Stimulated activated CD8-positive, alpha-beta memory T cell treated with anti-CD3 and anti-CD28 coated beads, Interleukin-2, amount 100 ng/mL, for 48 hours (primary cell): ENCODE measurements around the gene TBC1D22A.

Experiments
- DNase-seq, 2 donors: peaks; one replicate each; pipeline ENCODE4 v3.0.0-alpha.2; 2020; ENCODE audit warnings: low read depth in 2 of 2

The TBC1D22A gene

DNA sequence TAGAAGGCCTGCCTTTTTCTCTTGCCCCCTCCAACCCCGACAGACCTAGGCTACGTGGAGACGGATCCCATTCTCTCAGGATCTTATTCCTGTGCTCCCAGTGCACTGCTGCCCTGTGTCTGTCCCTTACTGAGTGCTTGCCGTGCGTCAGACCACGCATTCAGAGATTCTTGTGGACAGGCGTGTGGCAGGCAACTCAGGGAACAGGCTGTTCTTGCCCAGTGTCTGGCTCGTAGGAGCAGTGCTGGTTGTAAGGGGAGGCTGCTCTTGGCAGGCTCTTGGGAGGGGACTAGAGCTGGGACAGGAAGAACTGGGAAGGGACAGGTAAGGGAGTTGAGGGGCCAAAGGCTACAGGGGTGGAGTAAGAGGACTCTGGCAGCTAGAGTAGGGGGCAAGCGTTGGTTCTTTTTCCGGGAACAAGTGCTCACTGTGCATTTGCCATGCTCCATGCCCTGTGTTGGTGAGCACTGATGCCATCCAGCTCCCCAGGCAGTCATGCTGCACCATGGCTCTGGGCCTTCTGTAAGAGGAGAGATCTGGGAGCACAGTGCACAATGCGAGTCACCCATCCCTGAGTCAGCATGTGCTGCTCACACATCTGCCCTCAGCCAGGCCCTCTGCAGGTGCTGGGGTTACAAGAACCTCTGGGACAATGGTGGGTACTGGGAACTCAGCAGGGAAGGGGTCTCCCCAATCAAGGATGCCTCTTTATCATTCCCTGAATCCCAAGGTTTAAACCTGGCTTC, 119.1 kb downstream of the TBC1D22A start:
- DNase-seq = no peak

DNA sequence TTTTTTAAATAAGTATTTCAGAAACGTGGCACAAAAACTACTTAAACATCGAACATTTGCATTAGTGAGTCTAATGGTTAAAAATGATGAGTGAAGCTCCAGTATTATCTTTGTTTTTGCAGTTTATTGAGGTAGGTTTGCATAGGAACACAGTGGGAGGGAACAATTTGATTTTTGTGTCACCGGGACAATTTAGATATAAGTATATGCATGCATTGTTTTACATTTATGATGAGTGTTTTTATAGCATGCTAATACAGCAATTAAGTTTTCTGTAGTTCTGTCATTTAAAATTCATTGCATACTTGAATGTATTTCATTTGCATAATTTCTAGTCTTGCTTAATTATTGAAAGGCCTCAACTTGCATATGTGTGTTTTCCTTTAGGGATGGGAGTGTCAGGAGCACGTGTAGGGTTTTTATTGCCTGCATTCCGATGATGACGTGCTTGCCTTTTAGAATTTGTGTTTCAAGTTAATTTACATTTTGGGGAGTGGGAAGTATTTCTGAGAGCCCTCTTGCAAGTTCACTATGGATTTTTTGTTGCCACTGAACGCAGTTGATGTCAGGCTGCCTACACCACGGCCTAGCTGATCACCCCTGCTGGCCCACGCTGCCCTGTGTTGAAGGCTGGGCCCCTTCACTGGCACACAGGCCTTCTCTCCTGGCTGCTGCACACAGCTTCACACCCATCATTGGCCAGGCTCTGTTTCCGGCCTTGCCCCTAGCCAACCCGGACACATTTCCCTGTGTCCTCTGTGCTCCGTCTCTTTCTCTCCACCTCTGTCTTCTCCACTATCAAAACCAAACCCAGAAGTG, 120.9 kb downstream of the TBC1D22A start:
- DNase-seq = no peak

GRCh38 chr22:46884365-46884764, 121.9 kb downstream of the TBC1D22A start:
- no peak for DNase-seq

DNA sequence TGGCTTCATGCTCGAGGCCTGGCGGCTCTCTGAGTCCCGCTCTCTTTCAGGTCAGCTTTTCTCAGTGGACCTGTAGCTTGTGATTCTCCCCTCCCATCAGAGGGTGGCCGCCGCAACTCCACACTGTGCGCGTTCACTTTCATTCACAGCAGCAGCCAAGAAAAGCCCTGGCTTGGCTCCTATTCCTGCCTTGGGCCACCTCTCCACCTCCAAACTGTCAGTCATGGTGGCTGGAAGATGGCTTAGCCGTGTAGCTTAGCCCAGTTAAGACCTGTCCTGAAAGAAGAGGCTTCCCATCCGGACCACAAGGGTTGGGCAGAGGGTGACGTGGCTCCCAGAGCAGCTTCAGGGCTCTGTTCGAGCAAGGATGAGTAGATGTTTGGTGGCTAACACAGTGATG, 125.5 kb downstream of the TBC1D22A start:
- DNase-seq = no peak

GRCh38 chr22:46890819-46891218, 128.4 kb downstream of the TBC1D22A start:
- no peak for DNase-seq

- DNase-seq = no peak
These were observed 129.0 kb downstream of the TBC1D22A start for GRCh38 chr22:46891382-46891951.

- DNase-seq = no peak
These were observed 130.4 kb downstream of the TBC1D22A start for GRCh38 chr22:46892866-46893265.

GRCh38 chr22:46893281-46894020, 131.0 kb downstream of the TBC1D22A start:
- DNase-seq = no peak

DNA sequence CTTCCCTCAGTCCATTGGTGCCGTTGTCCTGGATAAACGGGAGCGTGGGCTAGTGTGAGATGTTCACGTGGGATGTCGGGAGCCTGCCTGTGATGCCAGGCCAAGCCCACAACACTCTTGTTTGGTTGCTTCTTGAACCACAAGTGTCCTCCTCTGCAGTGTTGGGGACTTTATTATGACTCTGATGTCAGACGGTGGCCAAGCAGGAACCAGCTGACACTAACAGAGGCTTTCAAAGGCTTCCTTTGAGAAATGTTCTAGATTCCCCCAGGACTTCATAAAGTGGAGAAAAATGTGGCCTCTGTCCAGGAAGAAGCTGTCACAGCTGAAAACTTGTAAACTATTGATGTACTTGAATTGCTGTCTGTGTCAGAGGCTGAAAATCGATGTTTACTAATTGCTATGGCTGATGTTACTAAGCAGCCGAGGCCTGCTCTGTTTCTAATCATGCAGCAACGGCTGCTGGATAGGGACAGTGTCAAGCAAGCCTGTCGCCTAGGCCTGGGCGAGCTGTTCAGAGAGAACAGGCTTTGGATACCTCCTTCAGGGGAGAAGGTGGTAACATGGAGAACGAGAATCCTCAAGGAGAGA, 131.7 kb downstream of the TBC1D22A start:
- DNase-seq = no peak

- DNase-seq = no peak
These were observed 132.6 kb downstream of the TBC1D22A start for GRCh38 chr22:46894851-46895640.

DNA sequence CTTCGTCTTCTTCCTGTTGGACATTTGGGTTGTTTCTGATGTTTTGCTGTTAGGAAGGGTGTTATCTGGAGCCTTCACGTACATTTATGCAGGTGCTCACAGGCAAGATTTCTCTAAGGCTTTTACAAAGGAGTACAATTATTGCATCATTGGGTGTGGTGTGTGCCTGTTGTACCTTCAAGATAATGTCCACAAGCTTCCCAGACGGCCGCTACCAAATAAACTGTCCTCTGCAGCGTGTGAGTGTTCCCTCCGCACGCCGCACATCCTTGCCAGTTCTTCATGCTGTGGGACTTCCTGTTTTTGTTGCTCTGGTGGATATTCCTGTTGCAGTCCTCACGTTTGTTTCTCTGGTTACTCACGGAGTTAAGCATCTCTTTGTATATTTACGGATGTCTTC, 133.3 kb downstream of the TBC1D22A start:
- DNase-seq = no peak

GRCh38 chr22:46896166-46896565, 133.7 kb downstream of the TBC1D22A start:
- no peak for DNase-seq

DNA sequence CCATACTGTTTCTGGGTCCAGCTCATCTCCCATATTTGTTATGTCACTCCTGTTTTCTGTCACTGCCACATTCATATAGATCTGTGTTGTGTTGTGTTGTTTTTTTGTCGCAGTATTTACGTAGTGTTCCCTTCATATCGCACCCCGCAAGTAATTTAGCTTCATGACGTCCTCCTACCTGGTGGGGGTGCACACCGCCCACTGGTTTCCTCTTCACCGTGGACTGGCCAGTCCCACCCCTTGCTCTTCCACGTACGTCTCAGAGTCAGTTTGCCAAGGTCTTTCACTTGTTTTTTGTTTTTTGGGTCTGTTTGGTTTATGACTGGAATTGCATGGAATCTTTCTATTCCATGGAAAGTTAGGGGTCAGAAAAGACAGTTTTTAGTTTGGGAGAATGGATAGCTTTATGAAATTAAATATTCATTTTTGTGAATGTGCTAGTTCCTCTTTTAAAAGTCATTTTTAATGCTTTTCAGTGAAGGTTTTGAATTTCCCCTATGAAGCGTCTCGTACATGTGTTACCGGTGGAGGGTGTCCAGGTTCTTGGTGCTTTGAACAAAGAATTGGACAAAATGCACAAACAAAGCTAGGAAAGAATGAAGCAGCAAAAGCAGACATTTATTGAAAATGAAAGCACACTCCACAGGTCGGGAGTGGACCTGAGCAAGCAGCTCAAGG, 134.3 kb downstream of the TBC1D22A start:
- no peak for DNase-seq

DNA sequence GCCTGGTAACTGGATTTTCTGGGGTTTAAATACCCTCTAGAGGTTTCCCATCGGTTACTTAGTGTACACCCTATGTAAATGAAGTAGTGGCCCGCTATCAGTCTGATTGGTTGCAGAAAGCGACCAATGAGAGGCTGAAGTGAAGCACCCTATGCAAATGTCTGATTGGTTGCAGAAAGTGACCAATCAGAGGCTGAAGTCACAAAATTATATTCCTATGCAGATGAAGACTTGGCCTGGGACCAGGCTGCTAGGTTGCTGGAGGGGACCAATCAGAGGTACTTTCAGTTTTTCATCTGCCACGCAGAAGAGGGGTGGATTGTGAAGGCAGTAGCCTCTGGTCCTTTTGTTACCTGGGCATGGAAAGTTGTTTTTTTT, 134.8 kb downstream of the TBC1D22A start:
- no peak for DNase-seq

DNA sequence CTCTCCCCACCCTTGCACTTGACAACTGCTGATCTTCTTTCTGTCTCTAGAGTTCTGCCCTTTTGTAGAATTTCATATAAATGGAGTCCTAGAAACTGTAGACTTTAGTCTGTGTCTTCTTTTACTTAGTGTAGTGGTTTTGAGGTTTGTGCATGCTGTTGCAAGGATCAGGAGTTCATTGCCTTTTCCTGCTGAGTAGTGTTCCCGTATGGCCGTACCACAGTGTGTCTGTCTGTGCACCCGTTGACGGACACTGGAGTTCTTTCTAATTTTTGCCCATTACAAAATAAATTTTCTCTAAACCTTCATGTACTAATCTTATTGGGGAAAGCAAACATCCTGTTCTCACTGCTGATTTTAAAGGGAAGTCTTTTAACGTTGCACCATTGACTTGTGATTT, 138.1 kb downstream of the TBC1D22A start:
- no peak for DNase-seq

DNA sequence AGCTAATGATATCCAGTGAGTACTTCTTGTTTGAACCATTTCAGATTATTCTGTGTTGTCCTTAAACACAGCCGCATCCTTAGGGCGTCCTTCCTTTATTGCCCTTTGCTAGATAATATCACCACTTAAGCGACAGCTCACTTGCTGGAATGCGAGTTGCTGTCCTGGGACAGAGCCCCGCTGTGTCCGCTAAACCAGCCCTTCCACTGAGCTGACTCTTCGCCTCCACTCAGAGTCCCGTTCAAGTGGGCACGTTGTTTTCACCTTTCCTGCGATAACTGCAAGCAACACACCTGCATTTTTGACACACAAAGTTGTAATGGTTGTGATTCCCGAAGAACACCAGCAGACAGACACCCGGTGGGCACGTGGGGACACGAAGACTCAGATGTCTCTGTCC, 140.0 kb downstream of the TBC1D22A start:
- no peak for DNase-seq

GRCh38 chr22:46902998-46903916, 140.8 kb downstream of the TBC1D22A start:
- no peak for DNase-seq

DNA sequence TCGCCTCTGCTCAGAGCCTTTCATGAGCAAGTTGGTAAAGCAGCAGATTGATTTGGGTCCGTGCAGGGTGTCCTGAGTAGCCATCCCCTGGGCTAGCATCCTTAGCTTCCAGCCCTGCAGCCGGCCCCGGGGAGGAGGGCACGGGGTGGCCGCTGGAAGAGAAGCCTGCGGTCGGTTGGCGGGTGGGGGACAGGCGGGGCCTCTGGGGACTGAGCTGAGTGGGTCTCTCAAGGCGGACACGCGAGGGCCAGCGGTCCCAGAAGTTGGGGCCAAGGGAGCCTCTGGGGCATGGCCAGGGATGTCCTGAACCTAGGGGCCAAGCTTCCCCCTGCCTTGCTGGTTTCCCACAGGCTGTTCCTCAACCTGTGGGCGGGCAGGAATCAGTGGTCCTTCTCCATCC, 143.0 kb downstream of the TBC1D22A start:
- DNase-seq = no peak

- no peak for DNase-seq
These were observed 143.4 kb downstream of the TBC1D22A start for GRCh38 chr22:46905834-46906233.
